Testis (tissue), 3 donors: ENCODE measurements around the gene PLA2G4C. TPM values are rescaled to one million over a fixed set of nuclear protein-coding genes. Genes with fewer than 3 reads are reported as not detected.
A peak's percentile ranks its signal among the peaks of the same experiment; 100 is the strongest.

Experiments used
- DNase-seq: peaks from one replicate; pipeline ENCODE4 v3.0.0-alpha.2; 2019
- H3K27ac ChIP-seq, 2 donors: fragments of 200-600 bp; sonication (generic); one replicate each; pipeline ENCODE4 v1.5.1; 2019
- H3K27me3 ChIP-seq: fragments of 200-600 bp; sonication (generic); one replicate; pipeline ENCODE4 v1.5.1; 2019
- H3K36me3 ChIP-seq: fragments of 200-600 bp; sonication (generic); one replicate; pipeline ENCODE4 v1.5.1; 2017; ENCODE audit warnings: low read depth; ENCODE audit errors: missing control alignments
- H3K4me1 ChIP-seq: fragments of 200-600 bp; sonication (generic); one replicate; pipeline ENCODE4 v1.5.1; 2019
- H3K4me3 ChIP-seq, 2 donors: fragments of 200-600 bp; sonication (generic); one replicate each; pipeline ENCODE4 v1.5.1; 2017 to 2019
- H3K9me3 ChIP-seq: fragments of 200-600 bp; sonication (generic); one replicate; pipeline ENCODE4 v1.5.1; 2017
- CTCF ChIP-seq, 3 experiments: fragments of 450-650 bp in 2 of 3; fragments of 200-600 bp in 1 of 3; sonication (generic) in 1 of 3; IDR thresholded peaks; one replicate each; pipeline ENCODE4 v1.5.1; 2016 to 2019; ENCODE audit warnings: antibody characterized with exemption in 3 of 3, mild to moderate bottlenecking in 2 of 3, moderate library complexity in 1 of 3
- POLR2A ChIP-seq: fragments of 450-650 bp; IDR thresholded peaks from one replicate; pipeline ENCODE4 v1.6.1; 2017; ENCODE audit warnings: antibody characterized with exemption, mild to moderate bottlenecking, moderate library complexity
- WGBS, 2 donors: methylation state at CpG; one replicate each; pipeline ENCODE4 v1.1.5; 2018; 5-methylcytosine and 5-hydroxymethylcytosine counted together
- intact Hi-C: fragments of 100-400 bp; cut with DNase I; formaldehyde crosslinking; loops from one replicate; pipeline ENCODE4 v1.15.1; 2023; ENCODE audit warnings: low total_unique reads
- polyA plus RNA-seq: library from polyadenylated mRNA; stranded (reverse); fragments of 350-450 nt; fragmentation: Illumina TruSeq; extraction: RNeasy Lipid Tissue Mini Kit (QIAGEN cat#74804); gene quantifications from one replicate; pipeline ENCODE4 v1.2.3, GENCODE V29; 2014; ENCODE audit warnings: low read depth, low replicate concordance; ENCODE audit not compliant: insufficient read depth
- total RNA-seq, 2 donors: library from RNA; depleted of rRNA; stranded (reverse); fragments of >200 nt; gene quantifications; one replicate each; pipeline ENCODE4 v1.2.3, GENCODE V29; 2016

The PLA2G4C gene
- total and polyA plus RNA-seq, 3 donors from 2014 or later = 9.6 to 34.5 (median 28.0) TPM

- no peak for DNase-seq
- Histone ChIP-seq H3K4me1 (peaks cover 7% of the 10 kb centered on the region), H3K36me3 (no peaks in the 10 kb centered on the region), H3K27ac (peak overlapping the region in 1 of 2 donors; percentile 65), H3K27me3 (no peaks in the 10 kb centered on the region), H3K9me3 (no peaks in the 10 kb centered on the region), H3K4me3 (no peak overlapping the region)
- no peak for TF ChIP-seq CTCF (IDR thresholded peaks at IDR 0.05)
- no peak for TF ChIP-seq POLR2A
- intact Hi-C loops = no loop called here
- WGBS, 2 donors = 88 to 92% methylated on average over 10 to 14 of the region's 14 CpGs
These were observed 11.8 kb upstream of the PLA2G4C start for GRCh38 chr19:48122421-48122820.

GRCh38 chr19:48121909-48122371, 11.3 kb upstream of the PLA2G4C start:
- Histone ChIP-seq H3K27me3 (no peaks in the 10 kb centered on the region), H3K4me3 (no peak overlapping the region), H3K27ac (peak overlapping the region in 1 of 2 donors; percentile 65), H3K9me3 (no peaks in the 10 kb centered on the region), H3K36me3 (no peaks in the 10 kb centered on the region), H3K4me1 (peaks cover 7% of the 10 kb centered on the region)
- WGBS, 2 donors = 71 to 72% methylated on average over 10 of the region's 10 CpGs
- intact Hi-C loops = no loop called here
- DNase-seq = no peak
- no peak for TF ChIP-seq POLR2A
- TF ChIP-seq CTCF (IDR thresholded peaks at IDR 0.05) = no peak

GRCh38 chr19:48121066-48121465, 10.4 kb upstream of the PLA2G4C start:
- Histone ChIP-seq H3K27me3 (no peaks in the 10 kb centered on the region), H3K9me3 (no peaks in the 10 kb centered on the region), H3K27ac (no peak overlapping the region), H3K4me1 (peaks cover 7% of the 10 kb centered on the region), H3K36me3 (no peaks in the 10 kb centered on the region), H3K4me3 (no peak overlapping the region)
- TF ChIP-seq POLR2A = no peak
- no peak for TF ChIP-seq CTCF (IDR thresholded peaks at IDR 0.05)
- intact Hi-C loops = no loop called here
- 78 to 91% methylated on average over 10 to 14 of the region's 14 CpGs for WGBS, 2 donors
- no peak for DNase-seq

GRCh38 chr19:48120505-48120904, 9.9 kb upstream of the PLA2G4C start:
- H3K27ac ChIP-seq = no peak overlapping the region
- no peak for DNase-seq
- H3K27me3 ChIP-seq = no peaks in the 10 kb centered on the region
- no peak for TF ChIP-seq POLR2A
- no peak for TF ChIP-seq CTCF (IDR thresholded peaks at IDR 0.05)
- no peaks in the 10 kb centered on the region for H3K9me3 ChIP-seq
- intact Hi-C loops = no loop called here
- 92 to 99% methylated on average over 2 of the region's 2 CpGs for WGBS, 2 donors
- peaks cover 7% of the 10 kb centered on the region for H3K4me1 ChIP-seq
- no peak overlapping the region for H3K4me3 ChIP-seq
- no peaks in the 10 kb centered on the region for H3K36me3 ChIP-seq

GRCh38 chr19:48118131-48118517, 7.5 kb upstream of the PLA2G4C start:
- Histone ChIP-seq H3K4me1 (no peaks in the 10 kb centered on the region), H3K36me3 (no peaks in the 10 kb centered on the region), H3K4me3 (no peak overlapping the region), H3K27ac (no peak overlapping the region), H3K9me3 (no peaks in the 10 kb centered on the region), H3K27me3 (no peaks in the 10 kb centered on the region)
- TF ChIP-seq CTCF (IDR thresholded peaks at IDR 0.05) (no peak), POLR2A (no peak)
- no peak for DNase-seq
- intact Hi-C loops = no loop called here
- 85 to 88% methylated on average over 11 of the region's 11 CpGs for WGBS, 2 donors
